GM08714 (cell line): ENCODE results near the gene TMEM236.

Source experiments
- H3K4me3 ChIP-seq: fragments of 200-500 bp; sonication (Bioruptor generic); 2 replicates; pipeline ENCODE4 v1.5.1; 2014; ENCODE audit warnings: mild to moderate bottlenecking, low read length, inconsistent platforms
- ZNF274 ChIP-seq: IDR thresholded peaks from 2 replicates; pipeline ENCODE4 v1.6.1; 2012; ENCODE audit warnings: mild to moderate bottlenecking, low read depth, low read length

TMEM236 gene

GRCh38 chr10:17788646-17789045 lies 36.6 kb downstream of the TMEM236 start:
- no peak for TF ChIP-seq ZNF274
- no peak overlapping the region for H3K4me3 ChIP-seq

GRCh38 chr10:17789396-17789795 lies 37.4 kb downstream of the TMEM236 start:
- no peak for TF ChIP-seq ZNF274
- H3K4me3 ChIP-seq: no peak overlapping the region

- TF ChIP-seq ZNF274: no peak
- H3K4me3 ChIP-seq: no peak overlapping the region
Measured at GRCh38 chr10:17790651-17791050, 38.6 kb downstream of the TMEM236 start.

GRCh38 chr10:17792991-17793390 lies 41.0 kb downstream of the TMEM236 start:
- no peak overlapping the region for H3K4me3 ChIP-seq
- no peak for TF ChIP-seq ZNF274

- no peak overlapping the region for H3K4me3 ChIP-seq
- no peak for TF ChIP-seq ZNF274
Measured at GRCh38 chr10:17793823-17794644, 42.0 kb downstream of the TMEM236 start.

GRCh38 chr10:17795083-17795482 lies 43.1 kb downstream of the TMEM236 start:
- TF ChIP-seq ZNF274: no peak
- no peak overlapping the region for H3K4me3 ChIP-seq

GRCh38 chr10:17795813-17796594 lies 44.0 kb downstream of the TMEM236 start:
- no peak for TF ChIP-seq ZNF274
- no peak overlapping the region for H3K4me3 ChIP-seq

- TF ChIP-seq ZNF274: no peak
- no peak overlapping the region for H3K4me3 ChIP-seq
Measured at GRCh38 chr10:17801507-17801906, 49.5 kb downstream of the TMEM236 start.

GRCh38 chr10:17802350-17802749 lies 50.3 kb downstream of the TMEM236 start:
- H3K4me3 ChIP-seq: no peak overlapping the region
- no peak for TF ChIP-seq ZNF274

GRCh38 chr10:17802976-17803375 lies 51.0 kb downstream of the TMEM236 start:
- TF ChIP-seq ZNF274: no peak
- H3K4me3 ChIP-seq: no peak overlapping the region

GRCh38 chr10:17805330-17805729 lies 53.3 kb downstream of the TMEM236 start:
- no peak overlapping the region for H3K4me3 ChIP-seq
- no peak for TF ChIP-seq ZNF274

- TF ChIP-seq ZNF274: no peak
- no peak overlapping the region for H3K4me3 ChIP-seq
Measured at GRCh38 chr10:17805921-17806577, 54.0 kb downstream of the TMEM236 start.

- no peak for TF ChIP-seq ZNF274
- no peak within 1 kb of the TSS for H3K4me3 ChIP-seq
Measured at GRCh38 chr10:17808971-17809841, 57.2 kb downstream of the TMEM236 start, which contains the start of gene MRC1. Gene MRC1, plus strand, starts transcription at chr10:17809348. Its CDS starts 118 bp downstream, at chr10:17809466.
